Superior temporal gyrus (tissue), 1 donor: ENCODE measurements around the gene BEAN1.

Experiments
- DNase-seq: peaks from one replicate; pipeline ENCODE4 v3.0.0-alpha.2; 2016; ENCODE audit errors: extremely low spot score

Gene BEAN1

GRCh38 chr16:66427036-66427860, at the start of gene BEAN1:
TSS of gene BEAN1 (plus strand) at chr16:66427295. CDS start at chr16:66437677, 10,382 bp downstream.
- DNase-seq: no peak

- DNase-seq: no peak
Measured at GRCh38 chr16:66377324-66377723, 49.8 kb upstream of the BEAN1 start.

GRCh38 chr16:66378741-66379570, 48.1 kb upstream of the BEAN1 start:
- DNase-seq: no peak

GRCh38 chr16:66379571-66379941, 47.5 kb upstream of the BEAN1 start:
- DNase-seq: no peak

GRCh38 chr16:66380421-66380820, 46.7 kb upstream of the BEAN1 start:
- DNase-seq: no peak

- no peak for DNase-seq
Measured at GRCh38 chr16:66381585-66382170, 45.4 kb upstream of the BEAN1 start.

- no peak for DNase-seq
Measured at GRCh38 chr16:66382171-66382965, 44.7 kb upstream of the BEAN1 start.

GRCh38 chr16:66382966-66383299, 44.2 kb upstream of the BEAN1 start:
- peak; percentile 14 for DNase-seq

- no peak for DNase-seq
Measured at GRCh38 chr16:66383551-66383950, 43.5 kb upstream of the BEAN1 start.

GRCh38 chr16:66385415-66385814, 41.7 kb upstream of the BEAN1 start:
- DNase-seq: no peak

GRCh38 chr16:66386629-66387622, 40.2 kb upstream of the BEAN1 start:
- DNase-seq: no peak

GRCh38 chr16:66387817-66388332, 39.2 kb upstream of the BEAN1 start:
- DNase-seq: no peak

GRCh38 chr16:66388350-66389139, 38.5 kb upstream of the BEAN1 start:
- no peak for DNase-seq

- no peak for DNase-seq
Measured at GRCh38 chr16:66389256-66390176, 37.6 kb upstream of the BEAN1 start.

- no peak for DNase-seq
Measured at GRCh38 chr16:66390346-66391108, 36.6 kb upstream of the BEAN1 start.

- no peak for DNase-seq
Measured at GRCh38 chr16:66391726-66392670, 35.1 kb upstream of the BEAN1 start.
